ENCODE measurements around the gene FHOD1. TPM values are rescaled to one million over a fixed set of nuclear protein-coding genes. Genes with fewer than 3 reads are reported as not detected.

The FHOD1 gene
- total RNA-seq (10 to 100 TPM in 2 of 4 donors, 1 to 10 TPM in 2; 6.7 to 17.1 (median 11.5) TPM), polyA plus RNA-seq (10 to 100 TPM in 1 of 3 donors, 1 to 10 TPM in 2; 4.8 to 25.2 (median 5.5) TPM)

DNA sequence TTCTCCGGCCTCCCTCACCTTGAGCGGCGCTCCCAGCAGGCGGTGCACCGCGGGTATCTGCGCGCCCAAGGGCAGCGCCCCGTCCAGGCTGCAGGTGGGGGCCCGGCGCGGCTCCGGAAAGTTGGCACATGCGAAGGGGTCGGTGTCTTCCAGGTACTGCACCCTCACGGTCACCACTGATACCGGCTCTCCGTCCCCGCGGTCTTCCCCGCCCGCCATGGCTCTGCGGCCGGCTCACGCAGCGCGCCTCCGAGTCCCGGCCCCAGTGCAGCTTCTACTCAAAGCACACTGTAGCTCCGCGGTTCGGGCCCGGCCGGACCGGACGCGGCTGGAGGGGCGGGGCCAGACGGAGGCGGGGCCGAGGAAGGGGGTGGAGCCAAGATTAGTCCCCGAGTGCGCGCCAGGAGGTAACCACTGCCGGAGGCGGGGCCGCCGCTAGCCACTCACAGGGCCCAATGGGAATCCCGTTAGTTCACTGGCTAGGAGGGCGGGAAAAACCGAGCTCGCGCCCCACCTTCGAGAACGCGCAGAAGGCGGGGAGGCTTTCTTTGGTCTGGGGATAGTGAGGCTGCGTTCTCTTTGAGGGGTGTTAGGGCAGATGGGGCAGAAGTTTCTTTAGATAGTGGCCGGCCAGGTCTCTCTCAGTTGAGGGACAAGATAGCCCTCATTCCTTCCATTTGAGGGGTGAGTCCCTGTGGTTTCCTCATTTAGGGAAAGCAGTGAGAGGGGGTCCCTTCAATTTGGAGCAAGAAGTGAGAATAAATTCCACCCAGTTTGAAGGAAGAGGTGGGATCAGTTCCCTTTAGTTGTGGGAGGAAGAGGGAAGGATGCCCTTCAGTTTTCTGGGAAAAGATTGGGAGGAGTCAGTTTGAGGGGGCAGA is at the start of gene FHOD1:
Gene FHOD1 (minus strand): TSS at position 290 of the 881 bp plus-strand sequence. CDS start 71 bp downstream, at position 219.
- Histone ChIP-seq H3K4me3 (peak within 1 kb of the TSS; percentile 44 to 87 (median 72)), H3K27me3 (peaks cover 7 to 43% (median 23%) of the 10 kb centered on the region in 3 donors), H3K27ac (peak within 1 kb of the TSS; percentile 80 to 89 (median 83)), H3K36me3 (no peaks in the 10 kb centered on the region), H3K4me1 (peaks cover 0 to 55% (median 42%) of the 10 kb centered on the region in 4 donors), H3K9me3 (no peaks in the 10 kb centered on the region)
- 0% methylated on average over 60 of the region's 60 CpGs for WGBS, 2 donors
- peak; percentile 99 for DNase-seq
- intact Hi-C loops (cut with DNase I), result loop anchor here (1.0 to 5.0 kb wide), 2 partner anchors 20 to 150 kb away; partner anchors contain the start of gene TMEM208
- TF ChIP-seq POLR2AphosphoS5 (IDR thresholded peaks at IDR 0.05) (peak; percentile 75 to 94 (median 88)), POLR2A (IDR thresholded peaks at IDR 0.05) (peak; percentile 62 to 73), EP300 (IDR thresholded peaks at IDR 0.05) (no peak)
- TF ChIP-seq, protein P1, sequence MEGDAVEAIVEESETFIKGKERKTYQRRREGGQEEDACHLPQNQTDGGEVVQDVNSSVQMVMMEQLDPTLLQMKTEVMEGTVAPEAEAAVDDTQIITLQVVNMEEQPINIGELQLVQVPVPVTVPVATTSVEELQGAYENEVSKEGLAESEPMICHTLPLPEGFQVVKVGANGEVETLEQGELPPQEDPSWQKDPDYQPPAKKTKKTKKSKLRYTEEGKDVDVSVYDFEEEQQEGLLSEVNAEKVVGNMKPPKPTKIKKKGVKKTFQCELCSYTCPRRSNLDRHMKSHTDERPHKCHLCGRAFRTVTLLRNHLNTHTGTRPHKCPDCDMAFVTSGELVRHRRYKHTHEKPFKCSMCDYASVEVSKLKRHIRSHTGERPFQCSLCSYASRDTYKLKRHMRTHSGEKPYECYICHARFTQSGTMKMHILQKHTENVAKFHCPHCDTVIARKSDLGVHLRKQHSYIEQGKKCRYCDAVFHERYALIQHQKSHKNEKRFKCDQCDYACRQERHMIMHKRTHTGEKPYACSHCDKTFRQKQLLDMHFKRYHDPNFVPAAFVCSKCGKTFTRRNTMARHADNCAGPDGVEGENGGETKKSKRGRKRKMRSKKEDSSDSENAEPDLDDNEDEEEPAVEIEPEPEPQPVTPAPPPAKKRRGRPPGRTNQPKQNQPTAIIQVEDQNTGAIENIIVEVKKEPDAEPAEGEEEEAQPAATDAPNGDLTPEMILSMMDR (IDR thresholded peaks at IDR 0.05), result no peak

DNA sequence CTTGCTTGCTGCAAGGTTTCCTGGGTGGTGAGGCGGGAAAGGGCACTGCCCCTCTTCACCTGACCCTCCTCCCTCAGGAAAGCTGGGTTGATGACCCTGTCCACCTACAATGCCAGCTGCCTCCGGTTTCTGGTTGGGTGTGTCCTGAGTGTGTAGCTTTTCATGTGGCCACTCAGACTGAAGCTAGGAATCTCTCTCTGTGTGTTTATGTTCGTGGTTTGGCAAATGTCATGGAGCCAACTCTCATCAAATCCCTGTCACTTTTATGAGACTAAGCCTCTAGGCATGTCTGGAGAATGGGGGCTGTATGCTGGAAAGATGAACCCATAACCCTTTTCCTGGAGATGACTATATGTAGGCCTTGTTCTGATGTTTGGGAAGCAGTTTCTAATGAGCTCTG is 49.1 kb upstream of the FHOD1 start:
- DNase-seq, result no peak
- intact Hi-C loops (cut with DNase I), result no loop called here
- Histone ChIP-seq H3K27ac (no peak overlapping the region), H3K36me3 (no peaks in the 10 kb centered on the region), H3K9me3 (no peaks in the 10 kb centered on the region), H3K27me3 (no peaks in the 10 kb centered on the region), H3K4me3 (no peak overlapping the region), H3K4me1 (no peaks in the 10 kb centered on the region)
- 27 to 58% methylated on average over 3 of the region's 3 CpGs for WGBS, 2 donors
- TF ChIP-seq EP300 (IDR thresholded peaks at IDR 0.05), result no peak
- TF ChIP-seq POLR2AphosphoS5 (IDR thresholded peaks at IDR 0.05), result no peak
- TF ChIP-seq POLR2A (IDR thresholded peaks at IDR 0.05), result no peak
- TF ChIP-seq, protein P1 (IDR thresholded peaks at IDR 0.05), result no peak

DNA sequence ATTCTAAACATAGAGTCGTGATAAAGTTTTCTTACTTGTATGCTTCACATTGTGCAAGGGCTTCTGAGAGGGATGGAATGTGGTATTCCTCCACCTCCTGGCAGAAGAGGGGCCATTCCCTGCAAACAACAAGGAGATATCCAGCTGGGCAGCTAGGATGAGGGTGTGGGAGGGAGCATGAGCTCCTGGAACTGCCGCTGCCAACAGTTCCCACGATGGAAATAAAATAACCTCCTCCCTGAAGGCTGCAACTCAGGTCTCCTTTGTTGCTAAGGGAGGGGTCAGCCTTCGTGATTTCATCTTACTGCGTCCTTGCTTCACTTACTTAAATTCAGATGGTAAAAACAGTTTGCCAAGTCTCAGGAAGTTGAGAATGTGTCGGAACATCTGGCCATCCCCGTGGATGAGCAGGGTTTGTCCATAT is 47.7 kb upstream of the FHOD1 start:
- Histone ChIP-seq H3K9me3 (no peaks in the 10 kb centered on the region), H3K27me3 (no peaks in the 10 kb centered on the region), H3K36me3 (no peaks in the 10 kb centered on the region), H3K4me1 (no peaks in the 10 kb centered on the region), H3K4me3 (no peak overlapping the region), H3K27ac (no peak overlapping the region)
- no peak for DNase-seq
- TF ChIP-seq, protein P1 (IDR thresholded peaks at IDR 0.05), result no peak
- TF ChIP-seq POLR2A (IDR thresholded peaks at IDR 0.05) (no peak), POLR2AphosphoS5 (IDR thresholded peaks at IDR 0.05) (no peak), EP300 (IDR thresholded peaks at IDR 0.05) (no peak)
- 75 to 77% methylated on average over 7 of the region's 7 CpGs for WGBS, 2 donors
- intact Hi-C loops (cut with DNase I), result no loop called here

DNA sequence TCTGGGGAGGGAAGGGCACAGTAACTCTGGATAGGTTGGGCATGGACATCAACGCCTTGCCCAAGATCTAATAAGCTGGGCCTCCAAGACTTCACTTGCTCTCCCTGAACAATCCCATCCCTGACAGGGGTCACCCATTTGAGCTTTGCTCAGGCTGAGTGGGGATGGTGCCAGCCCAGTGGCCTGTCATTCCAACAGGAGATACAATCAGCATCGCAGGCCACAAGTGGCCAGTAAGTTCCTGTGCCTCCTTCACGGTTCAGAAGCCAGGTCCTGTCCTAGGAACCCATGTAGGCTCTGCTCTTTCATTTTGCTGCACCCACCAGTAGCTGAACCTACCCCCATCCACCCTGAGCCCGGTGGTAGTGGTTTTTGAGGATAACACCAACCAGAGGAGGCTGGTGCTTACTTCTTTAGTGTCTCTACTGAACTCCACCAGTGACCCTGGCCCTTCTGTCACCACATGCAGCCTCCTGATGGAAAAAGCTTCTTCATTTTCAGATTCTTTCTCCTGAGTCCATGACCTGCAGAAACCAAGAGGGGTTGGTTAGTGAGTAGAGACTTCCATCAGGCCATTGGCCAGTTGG is 47.0 kb upstream of the FHOD1 start:
- Histone ChIP-seq H3K36me3 (no peaks in the 10 kb centered on the region), H3K4me1 (no peaks in the 10 kb centered on the region), H3K27ac (no peak overlapping the region), H3K9me3 (no peaks in the 10 kb centered on the region), H3K4me3 (no peak overlapping the region), H3K27me3 (no peaks in the 10 kb centered on the region)
- DNase-seq, result no peak
- 89 to 90% methylated on average over 4 of the region's 4 CpGs for WGBS, 2 donors
- TF ChIP-seq, protein P1 (IDR thresholded peaks at IDR 0.05), result no peak
- TF ChIP-seq POLR2A (IDR thresholded peaks at IDR 0.05) (no peak), EP300 (IDR thresholded peaks at IDR 0.05) (no peak), POLR2AphosphoS5 (IDR thresholded peaks at IDR 0.05) (no peak)
- intact Hi-C loops (cut with DNase I), result no loop called here
